Measurements from ENCODE around the gene STK11IP. TPM values are rescaled to one million over a fixed set of nuclear protein-coding genes. Genes with fewer than 3 reads are reported as not detected.

The STK11IP gene, protein sequence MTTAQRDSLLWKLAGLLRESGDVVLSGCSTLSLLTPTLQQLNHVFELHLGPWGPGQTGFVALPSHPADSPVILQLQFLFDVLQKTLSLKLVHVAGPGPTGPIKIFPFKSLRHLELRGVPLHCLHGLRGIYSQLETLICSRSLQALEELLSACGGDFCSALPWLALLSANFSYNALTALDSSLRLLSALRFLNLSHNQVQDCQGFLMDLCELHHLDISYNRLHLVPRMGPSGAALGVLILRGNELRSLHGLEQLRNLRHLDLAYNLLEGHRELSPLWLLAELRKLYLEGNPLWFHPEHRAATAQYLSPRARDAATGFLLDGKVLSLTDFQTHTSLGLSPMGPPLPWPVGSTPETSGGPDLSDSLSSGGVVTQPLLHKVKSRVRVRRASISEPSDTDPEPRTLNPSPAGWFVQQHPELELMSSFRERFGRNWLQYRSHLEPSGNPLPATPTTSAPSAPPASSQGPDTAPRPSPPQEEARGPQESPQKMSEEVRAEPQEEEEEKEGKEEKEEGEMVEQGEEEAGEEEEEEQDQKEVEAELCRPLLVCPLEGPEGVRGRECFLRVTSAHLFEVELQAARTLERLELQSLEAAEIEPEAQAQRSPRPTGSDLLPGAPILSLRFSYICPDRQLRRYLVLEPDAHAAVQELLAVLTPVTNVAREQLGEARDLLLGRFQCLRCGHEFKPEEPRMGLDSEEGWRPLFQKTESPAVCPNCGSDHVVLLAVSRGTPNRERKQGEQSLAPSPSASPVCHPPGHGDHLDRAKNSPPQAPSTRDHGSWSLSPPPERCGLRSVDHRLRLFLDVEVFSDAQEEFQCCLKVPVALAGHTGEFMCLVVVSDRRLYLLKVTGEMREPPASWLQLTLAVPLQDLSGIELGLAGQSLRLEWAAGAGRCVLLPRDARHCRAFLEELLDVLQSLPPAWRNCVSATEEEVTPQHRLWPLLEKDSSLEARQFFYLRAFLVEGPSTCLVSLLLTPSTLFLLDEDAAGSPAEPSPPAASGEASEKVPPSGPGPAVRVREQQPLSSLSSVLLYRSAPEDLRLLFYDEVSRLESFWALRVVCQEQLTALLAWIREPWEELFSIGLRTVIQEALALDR
- polyA plus RNA-seq = 10 to 100 TPM; 12.6 to 18.4 (median 16.6) TPM

GRCh38 chr2:219597552-219598307, at the start of gene STK11IP:
STK11IP (plus strand) TSS chr2:219597857; CDS start chr2:219598120, 263 bp downstream.
- Mint-ChIP-seq H3K36me3 (peaks cover 5 to 17% (median 10%) of the 10 kb centered on the region in 3 donors), H3K27me3 (ENCODE audit: low read depth in 3 of 3) (peaks cover 7 to 16% (median 14%) of the 10 kb centered on the region in 3 donors), H3K27ac (peak within 1 kb of the TSS; percentile 90 to 98 (median 96)), H3K4me1 (peaks cover 24 to 33% of the 10 kb centered on the region in 2 donors), H3K4me3 (peak within 1 kb of the TSS; percentile 89 to 98 (median 97)), H3K9me3 (no peaks in the 10 kb centered on the region)
- DNase-seq = peak; percentile 91 to 92 (median 92)

GRCh38 chr2:219548990-219549389, 48.7 kb upstream of the STK11IP start:
- Mint-ChIP-seq H3K36me3 (no peaks in the 10 kb centered on the region), H3K27ac (no peak overlapping the region), H3K4me3 (no peak overlapping the region)

DNA sequence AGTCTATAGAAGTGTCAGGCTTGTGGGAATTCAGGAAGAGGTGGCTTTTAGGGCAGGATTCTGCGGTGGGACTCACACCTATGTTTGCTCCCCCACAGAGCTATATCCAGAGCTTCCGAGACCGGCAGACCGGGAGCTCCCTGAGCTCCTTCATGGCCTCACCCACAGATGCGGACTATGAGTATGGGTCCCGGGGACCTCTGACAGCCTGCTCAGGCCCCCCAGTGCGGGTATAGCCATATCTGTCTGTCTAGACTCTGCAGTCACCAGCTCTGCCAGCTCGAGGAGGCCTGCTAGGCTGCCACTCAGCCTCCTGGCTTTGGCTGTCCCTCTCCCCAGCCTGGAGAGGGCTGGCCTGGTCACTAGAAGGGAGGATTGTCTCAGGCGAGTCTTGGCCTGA, 48.0 kb upstream of the STK11IP start:
- Mint-ChIP-seq H3K27me3 (ENCODE audit: low read depth in 3 of 3) (peaks cover 4 to 20% (median 11%) of the 10 kb centered on the region in 3 donors), H3K4me3 (no peak overlapping the region), H3K4me1 (peaks cover 8 to 18% of the 10 kb centered on the region in 2 donors), H3K27ac (no peak overlapping the region), H3K9me3 (peaks cover 0 to 1% (median 0%) of the 10 kb centered on the region in 6 donors), H3K36me3 (no peaks in the 10 kb centered on the region)
- no peak for DNase-seq

More at GRCh38 chr2:219548990-219549389, 48.7 kb upstream of the STK11IP start:
- Mint-ChIP-seq H3K9me3 (peaks cover 0 to 1% (median 0%) of the 10 kb centered on the region in 6 donors), H3K27me3 (ENCODE audit: low read depth in 3 of 3) (peaks cover 6 to 18% (median 12%) of the 10 kb centered on the region in 3 donors), H3K4me1 (peaks cover 14 to 24% of the 10 kb centered on the region in 2 donors)
- no peak for DNase-seq

DNA sequence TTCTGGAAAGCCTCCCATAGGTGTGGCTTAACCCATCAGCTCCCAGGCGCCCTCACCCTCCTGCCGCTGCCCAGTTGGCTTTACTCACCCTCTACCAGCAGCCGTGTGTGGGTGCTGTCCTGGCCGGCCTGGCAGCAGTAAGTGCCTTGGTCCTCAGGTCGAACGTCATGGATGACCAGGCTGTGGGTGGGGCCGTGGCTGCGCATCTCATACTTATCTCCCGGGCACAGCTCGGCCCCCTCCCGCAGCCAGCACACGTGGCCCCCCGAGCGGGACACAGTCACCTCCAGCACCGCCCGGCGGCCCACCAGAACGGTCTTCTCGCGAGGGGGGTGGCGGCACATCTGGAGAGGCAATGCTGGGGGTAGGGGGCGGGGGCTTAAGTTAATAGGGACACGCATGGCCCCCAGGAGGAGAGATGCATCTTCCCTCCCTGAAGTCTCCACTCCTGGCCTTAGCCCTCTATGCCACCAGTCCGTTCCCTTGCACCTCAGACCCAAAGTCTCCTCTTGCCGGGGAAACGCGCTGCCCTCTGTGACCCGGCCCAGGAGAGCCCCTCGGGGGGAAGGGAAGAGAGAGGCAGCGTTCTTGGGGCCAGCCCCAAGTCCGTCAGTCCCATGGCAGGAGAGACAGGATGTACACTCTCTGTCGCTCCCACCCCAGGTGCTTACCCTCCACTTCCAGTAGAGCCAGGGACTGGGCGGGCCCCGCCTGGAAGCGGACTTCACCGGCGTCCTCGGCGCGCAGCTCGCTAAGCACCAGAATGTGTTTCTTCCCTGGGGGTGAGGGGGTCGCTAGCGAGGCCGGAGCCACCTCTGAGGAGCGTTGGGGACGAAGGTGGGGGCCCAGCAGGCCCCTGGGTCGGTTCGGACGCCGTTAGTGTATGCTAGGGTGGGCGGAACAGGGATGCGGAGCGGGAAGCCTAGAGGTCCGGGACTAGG, 45.9 kb upstream of the STK11IP start:
- Mint-ChIP-seq H3K4me3 (peak overlapping the region; percentile 59 to 77 (median 64)), H3K27ac (peak overlapping the region in 1 of 6 donors; percentile 28), H3K4me1 (peaks cover 4 to 13% of the 10 kb centered on the region in 2 donors), H3K9me3 (peaks cover 0 to 1% (median 0%) of the 10 kb centered on the region in 6 donors), H3K36me3 (no peaks in the 10 kb centered on the region), H3K27me3 (ENCODE audit: low read depth in 3 of 3) (peaks cover 3 to 23% (median 11%) of the 10 kb centered on the region in 3 donors)
- DNase-seq = peak in 1 of 3 donors; percentile 19

GRCh38 chr2:219552382-219553167, 45.1 kb upstream of the STK11IP start:
- DNase-seq = peak; percentile 84 to 86 (median 85)
- Mint-ChIP-seq H3K4me3 (peak overlapping the region; percentile 59 to 77 (median 64)), H3K36me3 (no peaks in the 10 kb centered on the region), H3K4me1 (peaks cover 4 to 13% of the 10 kb centered on the region in 2 donors), H3K9me3 (peaks cover 0 to 1% (median 0%) of the 10 kb centered on the region in 6 donors), H3K27me3 (ENCODE audit: low read depth in 3 of 3) (peaks cover 3 to 20% (median 11%) of the 10 kb centered on the region in 3 donors), H3K27ac (no peak overlapping the region)

GRCh38 chr2:219553168-219553417, 44.6 kb upstream of the STK11IP start:
- no peak for DNase-seq
- H3K27me3 Mint-ChIP-seq (ENCODE audit: low read depth in 3 of 3) = peaks cover 3 to 20% (median 8%) of the 10 kb centered on the region in 3 donors
- peak overlapping the region; percentile 55 to 70 (median 63) for H3K4me3 Mint-ChIP-seq
- H3K36me3 Mint-ChIP-seq = no peaks in the 10 kb centered on the region
- no peak overlapping the region for H3K27ac Mint-ChIP-seq
- peaks cover 4 to 13% of the 10 kb centered on the region in 2 donors for H3K4me1 Mint-ChIP-seq
- peaks cover 0 to 1% (median 0%) of the 10 kb centered on the region in 6 donors for H3K9me3 Mint-ChIP-seq

GRCh38 chr2:219553463-219553963, 44.1 kb upstream of the STK11IP start:
- Mint-ChIP-seq H3K9me3 (peaks cover 0 to 1% (median 0%) of the 10 kb centered on the region in 6 donors), H3K27ac (no peak overlapping the region), H3K4me1 (peaks cover 4 to 13% of the 10 kb centered on the region in 2 donors)

DNA sequence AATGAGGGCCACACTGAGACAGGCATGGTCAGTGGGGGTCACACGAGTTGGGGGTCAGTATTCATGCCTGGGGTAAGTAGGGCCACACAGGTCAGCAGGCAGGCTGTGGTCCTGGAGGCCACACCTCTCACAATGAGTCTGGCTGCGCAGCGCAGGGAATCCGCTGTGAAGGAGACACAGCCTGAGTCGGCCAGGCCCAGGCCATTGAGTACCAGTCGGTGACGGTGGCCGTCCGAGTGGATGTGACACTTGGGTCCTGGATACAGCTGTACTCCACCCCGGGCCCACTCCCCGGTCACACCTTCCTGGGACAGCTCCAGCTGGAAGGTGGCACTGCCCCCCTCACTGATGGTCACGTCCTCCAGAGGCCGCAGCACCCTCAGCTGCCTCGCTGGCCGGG, 43.3 kb upstream of the STK11IP start:
- peaks cover 0 to 3% (median 0%) of the 10 kb centered on the region in 6 donors for H3K9me3 Mint-ChIP-seq
- H3K36me3 Mint-ChIP-seq = no peaks in the 10 kb centered on the region
- peaks cover 4 to 13% of the 10 kb centered on the region in 2 donors for H3K4me1 Mint-ChIP-seq
- H3K4me3 Mint-ChIP-seq = peak overlapping the region in 1 of 5 donors; percentile 63
- DNase-seq = no peak
- peaks cover 3 to 22% (median 6%) of the 10 kb centered on the region in 3 donors for H3K27me3 Mint-ChIP-seq (ENCODE audit: low read depth in 3 of 3)
- no peak overlapping the region for H3K27ac Mint-ChIP-seq

More at GRCh38 chr2:219553463-219553963, 44.1 kb upstream of the STK11IP start:
- Mint-ChIP-seq H3K4me3 (peak overlapping the region; percentile 55 to 70 (median 63)), H3K27me3 (ENCODE audit: low read depth in 3 of 3) (peaks cover 3 to 20% (median 10%) of the 10 kb centered on the region in 3 donors), H3K36me3 (no peaks in the 10 kb centered on the region)
- DNase-seq = no peak

DNA sequence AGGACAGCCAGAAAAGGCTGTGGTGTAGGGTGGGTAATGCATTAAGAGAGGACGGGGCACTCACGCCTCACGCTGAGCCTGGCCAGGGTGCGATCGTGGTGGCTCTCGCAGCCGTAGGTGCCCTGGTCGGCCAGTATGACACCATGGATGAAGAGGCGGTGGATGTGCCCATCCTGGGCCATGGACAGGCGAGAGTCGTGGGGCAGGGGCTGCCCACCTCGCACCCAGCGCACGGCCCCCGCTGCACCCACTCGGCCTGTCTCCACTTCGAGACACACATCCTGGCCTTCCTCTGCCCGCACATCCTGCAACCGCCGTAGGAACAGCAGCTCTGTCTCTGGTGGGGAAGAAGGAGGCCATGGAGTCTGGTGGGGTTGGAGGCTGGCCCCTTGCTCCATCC, 41.7 kb upstream of the STK11IP start:
- Mint-ChIP-seq H3K36me3 (no peaks in the 10 kb centered on the region), H3K4me1 (peaks cover 4 to 11% of the 10 kb centered on the region in 2 donors), H3K4me3 (no peak overlapping the region), H3K27ac (no peak overlapping the region), H3K27me3 (ENCODE audit: low read depth in 3 of 3) (peaks cover under 1 to 22% (median 4%) of the 10 kb centered on the region in 3 donors), H3K9me3 (peaks cover 0 to 4% (median 0%) of the 10 kb centered on the region in 6 donors)
- DNase-seq = no peak

GRCh38 chr2:219556413-219556812, 41.2 kb upstream of the STK11IP start:
- Mint-ChIP-seq H3K4me3 (no peak overlapping the region), H3K4me1 (peaks cover 4 to 8% of the 10 kb centered on the region in 2 donors), H3K27me3 (ENCODE audit: low read depth in 3 of 3) (peaks cover 0 to 21% (median 4%) of the 10 kb centered on the region in 3 donors), H3K27ac (no peak overlapping the region), H3K36me3 (no peaks in the 10 kb centered on the region), H3K9me3 (peaks cover 0 to 4% (median 0%) of the 10 kb centered on the region in 6 donors)
- no peak for DNase-seq

DNA sequence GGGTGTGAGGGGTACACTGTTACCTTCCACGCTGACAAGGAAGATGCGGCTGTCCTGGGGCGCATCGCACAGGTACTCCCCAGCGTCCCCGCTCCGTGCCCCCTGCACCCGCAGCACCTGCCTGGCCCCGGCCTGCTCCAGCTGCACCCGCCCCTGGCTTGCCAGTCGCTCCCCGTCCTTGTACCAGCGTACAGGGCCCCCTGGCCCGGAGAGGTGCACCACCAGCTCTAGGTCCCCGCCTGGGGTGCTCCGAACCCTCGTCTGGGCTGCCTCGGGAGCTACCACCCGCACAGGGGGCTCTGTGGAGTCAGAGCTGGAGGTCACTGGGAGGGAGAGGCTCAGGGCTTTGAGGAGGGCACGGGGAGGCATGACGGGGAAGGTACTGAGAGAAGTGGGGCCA, 40.3 kb upstream of the STK11IP start:
- Mint-ChIP-seq H3K36me3 (no peaks in the 10 kb centered on the region), H3K27me3 (ENCODE audit: low read depth in 3 of 3) (peaks cover 0 to 17% (median 4%) of the 10 kb centered on the region in 3 donors), H3K27ac (no peak overlapping the region), H3K9me3 (peaks cover 0 to 2% (median 0%) of the 10 kb centered on the region in 6 donors), H3K4me3 (no peak overlapping the region), H3K4me1 (peaks cover 4 to 8% of the 10 kb centered on the region in 2 donors)
- no peak for DNase-seq

Data from immature natural killer cell (primary cell).